GM12878 (cell line): ENCODE results near the gene MARVELD2.

Experiments
- CREB1 ChIP-seq: IDR thresholded peaks from 2 replicates; pipeline ENCODE4 v1.6.1; 2012; ENCODE audit warnings: low read depth, mild to moderate bottlenecking, inconsistent platforms
- IRF4 ChIP-seq: IDR thresholded peaks from 2 replicates; pipeline ENCODE4 v1.6.1; 2011; ENCODE audit warnings: low read depth, low read length
- KDM1A ChIP-seq: fragments of 200-600 bp; sonication (generic); IDR thresholded peaks from 2 replicates; pipeline ENCODE4 v1.6.1; 2016; ENCODE audit warnings: borderline replicate concordance
- MAX ChIP-seq: IDR thresholded peaks from 2 replicates; pipeline ENCODE4 v1.6.1; 2012; ENCODE audit warnings: low read depth, low read length, improper control_type of control experiment
- REST ChIP-seq: IDR thresholded peaks from 2 replicates; pipeline ENCODE4 v1.6.1; 2012; ENCODE audit warnings: mild to moderate bottlenecking, low read depth, low read length
- SUPT20H ChIP-seq: IDR thresholded peaks from 2 replicates; pipeline ENCODE4 v1.6.1; 2011; ENCODE audit warnings: low read depth, mild to moderate bottlenecking, low read length, moderate library complexity, borderline replicate concordance; ENCODE audit not compliant: control insufficient read depth
- TCF3 ChIP-seq: IDR thresholded peaks from 2 replicates; pipeline ENCODE4 v1.6.1; 2012; ENCODE audit warnings: low read depth, mild to moderate bottlenecking, low read length, borderline replicate concordance; ENCODE audit not compliant: insufficient read depth
- TF ChIP-seq, protein P1 (sequence below): fragments of 450-650 bp; formaldehyde crosslinking; IDR thresholded peaks from 2 replicates; pipeline ENCODE4 v1.4.0; 2020; ENCODE audit warnings: mild to moderate bottlenecking, moderate library complexity
- TF ChIP-seq, protein P2 (sequence below), 3 experiments: IDR thresholded peaks in 2 of 3; conservative IDR thresholded peaks in 1 of 3; 2 replicates each; pipeline ENCODE4 v1.5.1; 2011; ENCODE audit warnings: low read depth in 3 of 3, low read length in 3 of 3, mild to moderate bottlenecking in 3 of 3, control low read depth in 2 of 3, moderate library complexity in 2 of 3, inconsistent platforms in 1 of 3, mixed read lengths in 1 of 3; ENCODE audit not compliant: control insufficient read depth in 2 of 3, insufficient read depth in 1 of 3; ENCODE audit errors: extremely low read depth in 1 of 3

DNA sequence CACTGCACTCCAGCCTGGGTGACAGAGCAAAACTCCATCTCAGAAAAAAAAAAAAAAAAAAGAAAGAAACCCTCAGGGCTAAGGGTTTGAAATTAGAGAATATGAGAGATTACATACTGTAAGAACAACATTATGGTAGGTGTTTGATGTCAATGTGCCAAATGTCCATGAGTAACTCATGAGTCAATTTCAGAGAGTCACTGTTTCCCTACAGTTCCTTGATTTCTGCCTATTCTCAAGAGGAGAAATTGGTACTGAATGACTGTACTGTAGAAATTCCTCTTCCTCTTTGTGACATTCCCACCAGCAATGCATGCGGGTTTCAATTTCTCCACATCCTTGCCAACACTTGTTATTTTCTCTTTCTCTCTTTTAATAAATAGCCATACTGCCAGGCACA is 35.2 kb downstream of the MARVELD2 start:
- TF ChIP-seq CREB1: no peak
- no peak for TF ChIP-seq KDM1A
- TF ChIP-seq REST: no peak
- TF ChIP-seq SUPT20H: no peak
- TF ChIP-seq, protein P1, sequence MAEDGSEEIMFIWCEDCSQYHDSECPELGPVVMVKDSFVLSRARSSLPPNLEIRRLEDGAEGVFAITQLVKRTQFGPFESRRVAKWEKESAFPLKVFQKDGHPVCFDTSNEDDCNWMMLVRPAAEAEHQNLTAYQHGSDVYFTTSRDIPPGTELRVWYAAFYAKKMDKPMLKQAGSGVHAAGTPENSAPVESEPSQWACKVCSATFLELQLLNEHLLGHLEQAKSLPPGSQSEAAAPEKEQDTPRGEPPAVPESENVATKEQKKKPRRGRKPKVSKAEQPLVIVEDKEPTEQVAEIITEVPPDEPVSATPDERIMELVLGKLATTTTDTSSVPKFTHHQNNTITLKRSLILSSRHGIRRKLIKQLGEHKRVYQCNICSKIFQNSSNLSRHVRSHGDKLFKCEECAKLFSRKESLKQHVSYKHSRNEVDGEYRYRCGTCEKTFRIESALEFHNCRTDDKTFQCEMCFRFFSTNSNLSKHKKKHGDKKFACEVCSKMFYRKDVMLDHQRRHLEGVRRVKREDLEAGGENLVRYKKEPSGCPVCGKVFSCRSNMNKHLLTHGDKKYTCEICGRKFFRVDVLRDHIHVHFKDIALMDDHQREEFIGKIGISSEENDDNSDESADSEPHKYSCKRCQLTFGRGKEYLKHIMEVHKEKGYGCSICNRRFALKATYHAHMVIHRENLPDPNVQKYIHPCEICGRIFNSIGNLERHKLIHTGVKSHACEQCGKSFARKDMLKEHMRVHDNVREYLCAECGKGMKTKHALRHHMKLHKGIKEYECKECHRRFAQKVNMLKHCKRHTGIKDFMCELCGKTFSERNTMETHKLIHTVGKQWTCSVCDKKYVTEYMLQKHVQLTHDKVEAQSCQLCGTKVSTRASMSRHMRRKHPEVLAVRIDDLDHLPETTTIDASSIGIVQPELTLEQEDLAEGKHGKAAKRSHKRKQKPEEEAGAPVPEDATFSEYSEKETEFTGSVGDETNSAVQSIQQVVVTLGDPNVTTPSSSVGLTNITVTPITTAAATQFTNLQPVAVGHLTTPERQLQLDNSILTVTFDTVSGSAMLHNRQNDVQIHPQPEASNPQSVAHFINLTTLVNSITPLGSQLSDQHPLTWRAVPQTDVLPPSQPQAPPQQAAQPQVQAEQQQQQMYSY (CRISPR knock-in tag): no peak
- TF ChIP-seq IRF4: no peak
- TF ChIP-seq MAX: no peak
- TF ChIP-seq, protein P2, sequence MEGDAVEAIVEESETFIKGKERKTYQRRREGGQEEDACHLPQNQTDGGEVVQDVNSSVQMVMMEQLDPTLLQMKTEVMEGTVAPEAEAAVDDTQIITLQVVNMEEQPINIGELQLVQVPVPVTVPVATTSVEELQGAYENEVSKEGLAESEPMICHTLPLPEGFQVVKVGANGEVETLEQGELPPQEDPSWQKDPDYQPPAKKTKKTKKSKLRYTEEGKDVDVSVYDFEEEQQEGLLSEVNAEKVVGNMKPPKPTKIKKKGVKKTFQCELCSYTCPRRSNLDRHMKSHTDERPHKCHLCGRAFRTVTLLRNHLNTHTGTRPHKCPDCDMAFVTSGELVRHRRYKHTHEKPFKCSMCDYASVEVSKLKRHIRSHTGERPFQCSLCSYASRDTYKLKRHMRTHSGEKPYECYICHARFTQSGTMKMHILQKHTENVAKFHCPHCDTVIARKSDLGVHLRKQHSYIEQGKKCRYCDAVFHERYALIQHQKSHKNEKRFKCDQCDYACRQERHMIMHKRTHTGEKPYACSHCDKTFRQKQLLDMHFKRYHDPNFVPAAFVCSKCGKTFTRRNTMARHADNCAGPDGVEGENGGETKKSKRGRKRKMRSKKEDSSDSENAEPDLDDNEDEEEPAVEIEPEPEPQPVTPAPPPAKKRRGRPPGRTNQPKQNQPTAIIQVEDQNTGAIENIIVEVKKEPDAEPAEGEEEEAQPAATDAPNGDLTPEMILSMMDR (IDR thresholded peaks at IDR 0.05 in 2 of 3, conservative IDR thresholded peaks at IDR 0.05 in 1 of 3; ENCODE audit: control insufficient read depth in 2 of 3, extremely low read depth in 1 of 3, insufficient read depth in 1 of 3, low read depth in 3 of 3, low read length in 3 of 3): no peak
- TF ChIP-seq TCF3: no peak
